ENCODE measurements around the gene GNG7. TPM values are rescaled to one million over a fixed set of nuclear protein-coding genes. Genes with fewer than 3 reads are reported as not detected.

Gene GNG7
- total RNA-seq, 4 donors from 2014 or later = 0.57 to 3.8 (median 1.6) TPM

DNA sequence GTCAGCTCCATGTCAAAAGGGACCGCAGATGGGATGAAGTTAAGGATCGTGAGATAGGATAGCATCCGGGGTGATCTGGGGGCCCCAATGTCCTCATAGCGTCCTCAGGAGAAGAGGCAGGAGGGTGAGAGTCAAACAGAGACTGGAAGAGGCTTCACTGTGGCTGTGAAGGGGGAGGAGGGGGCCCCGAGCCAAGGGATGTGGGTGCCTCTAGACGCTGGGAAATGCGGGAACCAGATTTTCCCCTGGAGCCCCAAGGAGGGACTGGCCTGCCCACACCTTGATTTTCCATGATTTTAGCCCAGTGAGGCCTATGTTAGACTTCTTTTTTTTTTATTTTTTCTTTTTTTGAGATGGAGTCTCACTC lies 61.2 kb downstream of the GNG7 start:
- WGBS, 2 donors = 71 to 90% methylated on average over 3 to 7 of the region's 7 CpGs
- no peaks in the 10 kb centered on the region for H3K9me3 ChIP-seq
- H3K36me3 ChIP-seq = no peaks in the 10 kb centered on the region
- intact Hi-C loops (cut with DNase I) = no loop called here
- TF ChIP-seq, protein P1, sequence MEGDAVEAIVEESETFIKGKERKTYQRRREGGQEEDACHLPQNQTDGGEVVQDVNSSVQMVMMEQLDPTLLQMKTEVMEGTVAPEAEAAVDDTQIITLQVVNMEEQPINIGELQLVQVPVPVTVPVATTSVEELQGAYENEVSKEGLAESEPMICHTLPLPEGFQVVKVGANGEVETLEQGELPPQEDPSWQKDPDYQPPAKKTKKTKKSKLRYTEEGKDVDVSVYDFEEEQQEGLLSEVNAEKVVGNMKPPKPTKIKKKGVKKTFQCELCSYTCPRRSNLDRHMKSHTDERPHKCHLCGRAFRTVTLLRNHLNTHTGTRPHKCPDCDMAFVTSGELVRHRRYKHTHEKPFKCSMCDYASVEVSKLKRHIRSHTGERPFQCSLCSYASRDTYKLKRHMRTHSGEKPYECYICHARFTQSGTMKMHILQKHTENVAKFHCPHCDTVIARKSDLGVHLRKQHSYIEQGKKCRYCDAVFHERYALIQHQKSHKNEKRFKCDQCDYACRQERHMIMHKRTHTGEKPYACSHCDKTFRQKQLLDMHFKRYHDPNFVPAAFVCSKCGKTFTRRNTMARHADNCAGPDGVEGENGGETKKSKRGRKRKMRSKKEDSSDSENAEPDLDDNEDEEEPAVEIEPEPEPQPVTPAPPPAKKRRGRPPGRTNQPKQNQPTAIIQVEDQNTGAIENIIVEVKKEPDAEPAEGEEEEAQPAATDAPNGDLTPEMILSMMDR (IDR thresholded peaks at IDR 0.05) = no peak
- DNase-seq = no peak
- no peak overlapping the region for H3K27ac ChIP-seq
- H3K4me3 ChIP-seq = no peak overlapping the region
- peaks cover 0 to 7% (median 0%) of the 10 kb centered on the region in 4 donors for H3K27me3 ChIP-seq
- peaks cover 3 to 24% (median 10%) of the 10 kb centered on the region in 3 donors for H3K4me1 ChIP-seq

DNA sequence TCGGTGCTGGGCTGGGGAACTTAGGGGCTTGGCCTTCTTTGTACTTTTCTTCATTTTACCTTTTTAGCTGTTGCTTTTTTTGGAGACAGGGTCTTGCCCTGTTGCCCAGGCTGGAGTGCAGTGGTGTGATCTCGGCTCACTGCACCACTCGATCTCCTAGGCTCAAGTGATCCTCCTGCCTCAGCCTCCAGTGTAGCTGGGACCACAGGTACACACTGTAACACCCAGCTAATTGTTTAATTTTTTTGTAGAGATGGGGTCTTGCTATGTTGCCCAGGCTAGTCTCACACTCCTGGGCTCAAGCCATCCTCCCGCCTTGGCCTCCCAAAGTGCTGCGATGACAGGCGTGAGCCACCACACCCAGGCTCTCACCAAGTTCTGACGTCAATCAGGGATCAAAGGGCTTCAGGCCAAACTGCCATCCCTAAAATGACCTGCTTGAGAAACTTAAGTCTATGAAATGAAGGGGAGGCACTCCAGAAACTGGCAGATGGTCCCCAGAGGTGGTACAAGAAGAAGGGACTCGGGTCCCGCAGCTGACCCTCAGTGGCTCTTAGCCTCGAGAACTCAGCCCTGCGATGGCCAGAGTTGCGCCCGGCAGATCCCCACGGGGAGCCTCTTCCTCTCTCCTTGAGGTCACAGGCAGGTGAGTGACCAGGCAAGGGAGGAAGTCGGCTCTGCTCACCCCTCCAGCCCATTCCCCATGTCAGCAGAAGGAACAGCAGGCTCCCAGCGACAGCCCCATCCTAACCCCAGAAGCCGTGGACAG lies 61.7 kb downstream of the GNG7 start:
- TF ChIP-seq POLR2A (IDR thresholded peaks at IDR 0.05) = no peak
- TF ChIP-seq, protein P1 (IDR thresholded peaks at IDR 0.05) = no peak
- DNase-seq = no peak
- no peaks in the 10 kb centered on the region for H3K9me3 ChIP-seq
- H3K27me3 ChIP-seq = peaks cover 0 to 7% (median 0%) of the 10 kb centered on the region in 4 donors
- peaks cover 3 to 29% (median 10%) of the 10 kb centered on the region in 3 donors for H3K4me1 ChIP-seq
- H3K27ac ChIP-seq = peak overlapping the region in 1 of 4 donors; percentile 68
- no peak overlapping the region for H3K4me3 ChIP-seq
- intact Hi-C loops (cut with DNase I) = no loop called here
- H3K36me3 ChIP-seq = no peaks in the 10 kb centered on the region
- WGBS, 2 donors = 78 to 90% methylated on average over 4 to 7 of the region's 17 CpGs

DNA sequence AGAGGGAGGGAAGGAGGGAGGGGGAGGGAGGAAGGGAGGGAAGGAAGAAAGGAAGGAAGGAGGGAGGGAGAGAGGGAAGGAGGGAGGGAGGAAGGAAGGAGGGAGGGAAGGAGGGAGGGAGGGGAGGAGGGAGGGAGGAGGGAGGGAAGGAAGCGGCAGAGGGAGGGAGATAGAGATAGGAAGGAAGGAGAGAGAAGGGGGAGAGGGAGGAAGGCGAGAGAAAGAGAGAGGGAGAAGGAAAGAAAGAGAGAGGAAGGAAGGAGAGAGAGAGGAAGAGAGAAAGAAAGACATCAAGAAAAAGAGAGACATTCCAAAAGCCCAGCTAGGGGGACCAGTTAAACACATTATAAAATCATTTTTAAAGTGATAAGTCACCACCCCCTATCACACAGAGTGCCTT lies 62.5 kb downstream of the GNG7 start:
- H3K4me1 ChIP-seq = peaks cover 3 to 36% (median 10%) of the 10 kb centered on the region in 3 donors
- H3K27me3 ChIP-seq = peaks cover 0 to 7% (median 0%) of the 10 kb centered on the region in 4 donors
- no peak overlapping the region for H3K4me3 ChIP-seq
- WGBS, 2 donors = 62 to 63% methylated on average over 2 of the region's 2 CpGs
- H3K9me3 ChIP-seq = no peaks in the 10 kb centered on the region
- no peak for DNase-seq
- TF ChIP-seq, protein P1 (IDR thresholded peaks at IDR 0.05) = no peak
- no peak for TF ChIP-seq POLR2A (IDR thresholded peaks at IDR 0.05)
- H3K36me3 ChIP-seq = no peaks in the 10 kb centered on the region
- intact Hi-C loops (cut with DNase I) = no loop called here
- H3K27ac ChIP-seq = peak overlapping the region in 1 of 4 donors; percentile 68

DNA sequence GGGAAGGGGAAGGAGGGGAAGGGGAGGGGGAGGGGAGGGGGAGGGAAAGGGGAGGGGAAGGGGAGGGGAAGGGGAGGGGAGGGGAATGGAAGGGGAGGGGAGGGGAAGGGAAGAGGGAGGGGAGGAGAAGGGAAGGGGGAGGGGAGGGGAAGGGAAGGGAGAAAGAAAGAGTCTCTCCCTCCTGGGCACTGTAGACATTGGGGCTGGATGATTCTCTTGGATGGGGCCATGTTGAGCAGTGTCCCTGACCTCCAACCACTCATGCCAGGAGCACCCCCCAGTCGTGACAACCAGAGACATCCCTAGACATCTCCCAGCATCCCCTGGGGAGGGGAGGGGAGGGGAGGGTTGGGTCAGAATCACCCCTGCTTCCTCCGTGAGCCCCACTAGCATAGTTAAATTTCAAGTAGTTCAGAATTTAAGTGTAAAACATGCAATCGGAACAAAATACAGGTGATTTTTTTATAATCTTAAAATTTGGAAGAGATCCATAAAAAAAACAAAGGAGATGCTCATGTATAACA lies 64.0 kb downstream of the GNG7 start:
- Histone ChIP-seq H3K36me3 (no peaks in the 10 kb centered on the region), H3K9me3 (no peaks in the 10 kb centered on the region), H3K27me3 (peaks cover 0 to 7% (median 0%) of the 10 kb centered on the region in 4 donors), H3K4me1 (peaks cover 3 to 39% (median 10%) of the 10 kb centered on the region in 3 donors), H3K27ac (peak overlapping the region in 2 of 4 donors; percentile 50 to 68), H3K4me3 (no peak overlapping the region)
- TF ChIP-seq, protein P1 (IDR thresholded peaks at IDR 0.05) = no peak
- TF ChIP-seq POLR2A (IDR thresholded peaks at IDR 0.05) = no peak
- DNase-seq = no peak
- 43 to 49% methylated on average over 3 of the region's 3 CpGs for WGBS, 2 donors
- intact Hi-C loops (cut with DNase I) = no loop called here
